ENCODE results near the gene ASIP. TPM values are rescaled to one million over a fixed set of nuclear protein-coding genes. Genes with fewer than 3 reads are reported as not detected.
A peak's percentile ranks its signal among the peaks of the same experiment; 100 is the strongest.

Gene ASIP
- total RNA-seq, 1 donor from 2014 or later = not detected

- Mint-ChIP-seq H3K4me1 (ENCODE audit: low read depth, unreplicated experiment) (peaks cover 12% of the 10 kb centered on the region), H3K27me3 (ENCODE audit: low read depth, unreplicated experiment) (peaks cover 13% of the 10 kb centered on the region), H3K9me3 (ENCODE audit: unreplicated experiment) (no peaks in the 10 kb centered on the region), H3K36me3 (ENCODE audit: low read depth, unreplicated experiment) (no peaks in the 10 kb centered on the region), H3K4me3 (ENCODE audit: unreplicated experiment) (no peak overlapping the region), H3K27ac (ENCODE audit: unreplicated experiment) (no peak overlapping the region)
- peak overlapping the region; percentile 74 for H3K4me2 ChIP-seq (ENCODE audit: low read length)
- no peaks in the 10 kb centered on the region for H3K27me3 ChIP-seq (ENCODE audit: insufficient read depth, low read length)
- H3K4me3 ChIP-seq (ENCODE audit: insufficient read depth, low read depth, low read length) = peak overlapping the region; percentile 27
- no peak for TF ChIP-seq CTCF (IDR thresholded peaks at IDR 0.05; ENCODE audit: insufficient read depth, low read depth, low read length)
- TF ChIP-seq EZH2 (IDR thresholded peaks at IDR 0.05; ENCODE audit: insufficient read depth, low read length) = no peak
- H3K79me2 ChIP-seq (ENCODE audit: insufficient read depth, low read length) = no peaks in the 10 kb centered on the region
- H3K27ac ChIP-seq (ENCODE audit: low read depth, low read length) = no peak overlapping the region
- peak overlapping the region; percentile 65 for H2AFZ ChIP-seq (ENCODE audit: low read depth, low read length)
- no peaks in the 10 kb centered on the region for H3K36me3 ChIP-seq (ENCODE audit: insufficient read depth, low read length)
- H3K9ac ChIP-seq (ENCODE audit: low read length) = peak overlapping the region; percentile 24
- DNase-seq (ENCODE audit: low read depth) = no peak
- FAIRE-seq = no peak
- H4K20me1 ChIP-seq (ENCODE audit: insufficient read depth, low read length) = no peaks in the 10 kb centered on the region
- H3K9me3 ChIP-seq (ENCODE audit: insufficient read depth, low read depth, low read length) = no peaks in the 10 kb centered on the region
- H3K4me1 ChIP-seq (ENCODE audit: insufficient read depth, low read length) = peaks cover 14% of the 10 kb centered on the region
Measured at GRCh38 chr20:34312024-34312460, 70.8 kb downstream of the ASIP start.

GRCh38 chr20:34312544-34313217 lies 71.5 kb downstream of the ASIP start:
- Histone ChIP-seq H3K4me2 (ENCODE audit: low read length) (peak overlapping the region; percentile 71), H2AFZ (ENCODE audit: low read depth, low read length) (peak overlapping the region; percentile 6), H3K9ac (ENCODE audit: low read length) (no peak overlapping the region), H3K4me3 (ENCODE audit: insufficient read depth, low read depth, low read length) (no peak overlapping the region), H3K36me3 (ENCODE audit: insufficient read depth, low read length) (no peaks in the 10 kb centered on the region), H3K4me1 (ENCODE audit: insufficient read depth, low read length) (peaks cover 14% of the 10 kb centered on the region), H4K20me1 (ENCODE audit: insufficient read depth, low read length) (no peaks in the 10 kb centered on the region), H3K27me3 (ENCODE audit: insufficient read depth, low read length) (no peaks in the 10 kb centered on the region), H3K27ac (ENCODE audit: low read depth, low read length) (no peak overlapping the region), H3K79me2 (ENCODE audit: insufficient read depth, low read length) (no peaks in the 10 kb centered on the region), H3K9me3 (ENCODE audit: insufficient read depth, low read depth, low read length) (no peaks in the 10 kb centered on the region)
- TF ChIP-seq EZH2 (IDR thresholded peaks at IDR 0.05; ENCODE audit: insufficient read depth, low read length) (no peak), CTCF (IDR thresholded peaks at IDR 0.05; ENCODE audit: insufficient read depth, low read depth, low read length) (peak; percentile 100)
- H3K4me3 Mint-ChIP-seq (ENCODE audit: unreplicated experiment) = peak overlapping the region; percentile 50
- FAIRE-seq = no peak
- no peak overlapping the region for H3K27ac Mint-ChIP-seq (ENCODE audit: unreplicated experiment)
- H3K4me1 Mint-ChIP-seq (ENCODE audit: low read depth, unreplicated experiment) = peaks cover 12% of the 10 kb centered on the region
- H3K27me3 Mint-ChIP-seq (ENCODE audit: low read depth, unreplicated experiment) = peaks cover 13% of the 10 kb centered on the region
- peak; percentile 56 for DNase-seq (ENCODE audit: low read depth)
- H3K36me3 Mint-ChIP-seq (ENCODE audit: low read depth, unreplicated experiment) = no peaks in the 10 kb centered on the region
- no peaks in the 10 kb centered on the region for H3K9me3 Mint-ChIP-seq (ENCODE audit: unreplicated experiment)

- TF ChIP-seq EZH2 (IDR thresholded peaks at IDR 0.05; ENCODE audit: insufficient read depth, low read length) = no peak
- no peak for TF ChIP-seq CTCF (IDR thresholded peaks at IDR 0.05; ENCODE audit: insufficient read depth, low read depth, low read length)
- H3K27me3 ChIP-seq (ENCODE audit: insufficient read depth, low read length) = no peaks in the 10 kb centered on the region
- DNase-seq (ENCODE audit: low read depth) = no peak
- H3K27ac ChIP-seq (ENCODE audit: low read depth, low read length) = no peak overlapping the region
- Mint-ChIP-seq H3K27ac (ENCODE audit: unreplicated experiment) (peak overlapping the region; percentile 56), H3K27me3 (ENCODE audit: low read depth, unreplicated experiment) (peaks cover 13% of the 10 kb centered on the region), H3K9me3 (ENCODE audit: unreplicated experiment) (no peaks in the 10 kb centered on the region), H3K4me1 (ENCODE audit: low read depth, unreplicated experiment) (peaks cover 12% of the 10 kb centered on the region), H3K36me3 (ENCODE audit: low read depth, unreplicated experiment) (no peaks in the 10 kb centered on the region), H3K4me3 (ENCODE audit: unreplicated experiment) (no peak overlapping the region)
- no peak overlapping the region for H3K4me2 ChIP-seq (ENCODE audit: low read length)
- no peaks in the 10 kb centered on the region for H3K9me3 ChIP-seq (ENCODE audit: insufficient read depth, low read depth, low read length)
- peaks cover 14% of the 10 kb centered on the region for H3K4me1 ChIP-seq (ENCODE audit: insufficient read depth, low read length)
- no peaks in the 10 kb centered on the region for H4K20me1 ChIP-seq (ENCODE audit: insufficient read depth, low read length)
- no peak for FAIRE-seq
- H3K36me3 ChIP-seq (ENCODE audit: insufficient read depth, low read length) = no peaks in the 10 kb centered on the region
- H2AFZ ChIP-seq (ENCODE audit: low read depth, low read length) = no peak overlapping the region
- H3K79me2 ChIP-seq (ENCODE audit: insufficient read depth, low read length) = no peaks in the 10 kb centered on the region
- H3K9ac ChIP-seq (ENCODE audit: low read length) = no peak overlapping the region
- no peak overlapping the region for H3K4me3 ChIP-seq (ENCODE audit: insufficient read depth, low read depth, low read length)
Measured at GRCh38 chr20:34315236-34315635, 74.0 kb downstream of the ASIP start.
